GM21526 (cell line): ENCODE measurements around the gene SLC6A19.

Experiments
- ATAC-seq: cut with Tn5 transposase; IDR thresholded peaks from one replicate; pipeline ENCODE4 v1.9.1; 2021; ENCODE audit warnings: moderate library complexity; ENCODE audit not compliant: unreplicated experiment, low FRiP score

The SLC6A19 gene

DNA sequence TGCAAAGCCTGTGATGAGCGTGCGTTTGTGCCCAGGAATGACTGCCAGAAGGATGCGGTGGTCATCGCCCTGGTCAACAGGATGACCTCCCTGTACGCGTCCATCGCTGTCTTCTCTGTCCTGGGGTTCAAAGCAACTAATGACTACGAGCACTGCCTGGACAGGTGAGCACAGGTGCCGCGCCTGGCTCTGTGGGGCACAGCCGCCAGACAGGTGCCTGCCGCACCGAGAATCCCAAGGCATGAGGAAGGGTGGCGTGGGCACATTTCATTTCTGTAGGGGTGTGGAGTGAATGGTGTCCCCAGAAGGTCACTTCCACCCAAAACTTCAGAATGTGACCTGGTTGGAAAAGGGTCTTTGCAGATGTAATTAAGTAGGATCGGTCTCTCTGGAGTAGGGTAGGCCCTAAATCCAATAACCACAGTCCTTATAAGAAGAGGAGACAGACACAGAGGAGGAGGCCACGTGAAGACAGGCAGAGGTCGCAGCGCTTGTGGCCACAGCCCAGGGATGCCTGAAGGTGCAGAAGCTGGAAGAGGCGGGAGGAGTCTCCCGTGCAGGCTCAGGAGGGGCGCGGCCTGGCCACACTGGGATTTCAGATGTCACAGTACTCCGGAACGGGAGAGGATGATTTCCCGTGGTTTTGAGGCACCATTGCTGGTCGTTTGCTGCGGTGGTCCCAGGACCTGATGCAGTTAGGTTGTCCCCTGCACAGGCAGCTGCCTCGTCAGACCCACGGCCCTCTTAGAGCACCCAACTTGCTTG, 39.3 kb downstream of the SLC6A19 start:
- ATAC-seq = no peak

- no peak for ATAC-seq
These were observed 40.2 kb downstream of the SLC6A19 start for GRCh38 chr5:1241509-1242080.

GRCh38 chr5:1242733-1243486, 41.5 kb downstream of the SLC6A19 start:
- no peak for ATAC-seq

GRCh38 chr5:1243487-1244130, 42.2 kb downstream of the SLC6A19 start:
- ATAC-seq = no peak

DNA sequence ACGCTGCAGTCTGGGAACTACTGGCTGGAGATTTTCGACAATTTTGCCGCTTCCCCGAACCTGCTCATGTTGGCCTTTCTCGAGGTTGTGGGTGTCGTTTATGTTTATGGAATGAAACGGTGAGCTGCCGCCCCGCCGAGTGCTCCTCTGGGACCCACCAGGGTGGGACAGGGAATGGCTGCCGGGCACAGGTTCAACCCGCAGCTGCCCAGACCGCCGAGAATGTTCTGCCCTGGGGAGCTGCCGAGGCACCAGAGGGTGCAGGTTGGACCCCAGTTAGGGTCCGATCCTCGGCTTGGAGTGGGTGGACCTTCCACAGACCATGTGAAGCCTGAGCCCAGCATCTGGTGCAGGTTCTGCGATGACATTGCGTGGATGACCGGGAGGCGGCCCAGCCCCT, 42.9 kb downstream of the SLC6A19 start:
- ATAC-seq = no peak

GRCh38 chr5:1244976-1245375, 43.6 kb downstream of the SLC6A19 start:
- ATAC-seq = no peak

DNA sequence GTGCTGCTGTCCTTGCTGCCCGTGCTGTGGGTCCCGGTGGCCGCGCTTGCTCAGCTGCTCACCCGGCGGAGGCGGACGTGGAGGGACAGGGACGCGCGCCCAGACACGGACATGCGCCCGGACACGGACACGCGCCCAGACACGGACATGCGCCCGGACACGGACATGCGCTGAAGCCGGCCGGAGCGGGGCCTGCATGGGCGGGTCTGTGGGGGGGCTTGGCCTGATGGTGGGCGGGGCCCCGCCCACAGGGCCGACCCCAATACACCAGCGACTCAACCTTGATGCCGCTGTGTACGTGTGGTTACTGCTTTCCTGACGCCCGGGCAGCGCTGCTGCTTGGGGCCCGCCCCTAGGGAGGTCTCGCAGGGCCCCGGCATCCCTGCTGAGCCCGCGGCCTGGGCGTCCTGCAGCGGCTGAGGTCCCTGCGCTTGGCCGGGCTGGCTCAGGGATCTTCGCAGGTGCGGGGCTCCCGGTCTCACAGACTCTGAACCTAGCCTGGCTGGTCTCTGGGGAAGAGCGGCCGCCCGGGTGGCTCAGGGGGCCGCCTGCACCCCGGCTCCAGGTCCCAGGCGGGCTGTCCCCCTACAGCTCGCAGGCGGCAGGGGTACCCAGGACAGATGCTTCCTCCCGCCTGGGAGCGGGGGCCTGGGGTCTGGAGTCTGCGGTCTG, 44.6 kb downstream of the SLC6A19 start:
- ATAC-seq = no peak

GRCh38 chr5:1246711-1247431, 45.5 kb downstream of the SLC6A19 start:
- ATAC-seq = no peak

DNA sequence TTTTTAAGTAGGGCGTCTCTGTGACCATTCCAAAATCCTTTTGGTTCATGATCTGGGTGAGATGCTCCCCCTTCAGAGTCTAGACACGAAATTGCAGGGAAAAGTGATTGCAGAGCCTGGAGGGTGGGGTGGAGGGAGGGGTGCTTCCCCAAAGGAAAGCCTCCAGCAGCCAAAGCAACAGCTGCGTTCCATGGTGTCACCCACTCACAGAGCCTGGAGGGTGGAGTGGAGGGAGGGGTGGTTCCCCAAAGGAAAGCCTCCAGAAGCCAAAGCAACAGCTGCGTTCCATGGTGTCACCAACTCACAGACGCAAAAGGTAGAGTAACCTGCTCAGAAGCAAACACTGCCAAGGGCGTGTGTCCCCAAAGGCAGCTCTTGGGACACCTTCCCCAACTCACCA, 46.4 kb downstream of the SLC6A19 start:
- no peak for ATAC-seq

DNA sequence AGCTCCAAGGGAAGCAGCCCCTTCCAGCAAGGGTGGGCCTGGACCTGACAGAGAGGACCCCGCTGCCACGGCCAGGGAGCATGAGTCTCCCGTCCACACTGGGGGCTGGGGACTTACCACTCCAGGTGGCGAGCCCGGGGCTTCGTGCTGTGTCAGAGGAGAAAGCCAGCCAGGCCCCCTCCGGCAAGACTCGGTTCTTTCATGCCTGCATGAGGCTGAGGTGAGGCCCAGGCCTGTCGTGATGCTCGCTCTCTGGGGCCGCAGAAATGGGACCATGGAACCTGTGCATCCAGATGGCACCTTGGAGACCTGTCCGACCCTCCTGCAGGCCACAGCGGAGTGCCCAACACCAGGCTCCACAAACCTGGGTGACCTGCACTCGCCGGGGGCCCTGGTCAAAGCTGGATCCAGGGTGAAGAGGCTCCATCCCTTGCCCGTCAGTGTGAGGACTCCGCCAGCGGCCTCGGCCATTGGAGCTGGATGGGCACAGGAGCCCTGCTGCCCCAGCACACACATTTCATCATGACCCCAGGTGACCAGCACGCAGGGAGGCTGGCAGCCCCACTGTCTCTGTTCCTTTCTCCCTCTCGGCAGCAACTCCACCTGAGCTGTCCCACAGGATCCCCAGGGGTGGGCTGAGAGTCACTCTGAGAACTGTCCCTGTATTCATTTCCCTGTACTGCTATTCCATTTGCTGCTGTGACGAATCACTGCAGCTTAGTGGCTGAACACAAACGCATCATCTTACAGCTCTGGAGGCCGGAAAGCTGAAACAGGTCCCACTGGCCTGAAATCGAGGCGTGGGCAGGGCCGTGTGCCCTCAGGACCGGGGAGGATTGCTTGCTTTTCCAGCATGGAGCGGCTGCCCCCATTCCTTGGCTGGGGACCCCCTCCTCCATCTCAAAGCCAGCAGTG, 48.2 kb downstream of the SLC6A19 start:
- no peak for ATAC-seq

GRCh38 chr5:1251678-1252580, 50.5 kb downstream of the SLC6A19 start:
- ATAC-seq = no peak

DNA sequence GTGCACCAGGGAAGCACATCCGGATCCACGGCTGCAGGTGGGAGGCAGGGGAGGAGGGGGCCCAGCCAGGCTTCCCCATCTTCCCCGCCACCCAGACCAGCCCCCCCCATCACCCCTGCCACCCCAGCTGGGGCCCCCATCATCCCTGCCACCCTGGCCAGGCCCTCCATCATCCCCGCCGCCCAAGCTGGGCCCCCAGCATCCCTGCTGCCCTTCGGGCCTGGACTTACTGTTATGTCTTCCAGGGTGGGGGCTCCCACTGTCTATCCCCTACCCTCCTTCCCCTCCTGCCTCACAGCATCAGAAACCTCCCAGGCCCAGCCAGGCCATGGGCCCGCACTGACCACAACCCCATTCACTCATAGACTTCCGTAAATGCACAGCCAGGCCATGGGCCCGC, 51.3 kb downstream of the SLC6A19 start:
- no peak for ATAC-seq

- no peak for ATAC-seq
These were observed 52.2 kb downstream of the SLC6A19 start for GRCh38 chr5:1253456-1254105.

GRCh38 chr5:1254196-1254595, 52.8 kb downstream of the SLC6A19 start:
- ATAC-seq = no peak

- ATAC-seq = no peak
These were observed 53.7 kb downstream of the SLC6A19 start for GRCh38 chr5:1255081-1255561.

- no peak for ATAC-seq
These were observed 55.4 kb downstream of the SLC6A19 start for GRCh38 chr5:1256776-1257175.

- no peak for ATAC-seq
These were observed 56.0 kb downstream of the SLC6A19 start for GRCh38 chr5:1257363-1257762.
